H1 (cell line): ENCODE results near the gene IFI27L1. TPM values are rescaled to one million over a fixed set of nuclear protein-coding genes. Genes with fewer than 3 reads are reported as not detected.

ENCODE experiments used
- CTCF ChIA-PET: fragments of 300-600 bp; sonication (Branson Sonifier 250); formaldehyde crosslinking; loops from one replicate; lab custom pipeline; 2021; ENCODE audit not compliant: partially characterized antibody; lab: Charles Lee
- POLR2A ChIA-PET: fragments of 300-600 bp; sonication (Branson Sonifier 250); formaldehyde crosslinking; loops from one replicate; lab custom pipeline; 2021; ENCODE audit warnings: inconsistent platforms; ENCODE audit not compliant: partially characterized antibody; lab: Charles Lee
- DNase-seq, 2 experiments: peaks; one replicate each; pipeline versions ENCODE4 v3.0.0 to v3.0.0-alpha.2; 2010 to 2022; ENCODE audit warnings: low spot score in 2 of 2, low read depth in 1 of 2, mixed read lengths in 1 of 2
- FAIRE-seq: peaks from 2 replicates; lab custom pipeline; 2011; peaks lifted over from hg19 to GRCh38; lab: Jason Lieb, UNC
- H2AFZ ChIP-seq: 2 replicates; pipeline ENCODE4 v1.8.1; 2012; ENCODE audit warnings: low read length, inconsistent platforms
- H2AK5ac ChIP-seq: 2 replicates; pipeline ENCODE4 v1.6.1; 2013; ENCODE audit warnings: low read depth, low read length
- H2BK120ac ChIP-seq: replicated peaks from 2 replicates; pipeline ENCODE3; 2013; ENCODE audit warnings: low read depth, low read length, inconsistent platforms
- H2BK12ac ChIP-seq: 2 replicates; pipeline ENCODE4 v1.6.1; 2013; ENCODE audit warnings: low read depth, low read length
- H2BK15ac ChIP-seq: 2 replicates; pipeline ENCODE4 v1.6.1; 2013; ENCODE audit warnings: low read length
- H2BK20ac ChIP-seq: 2 replicates; pipeline ENCODE4 v1.6.1; 2013; ENCODE audit warnings: low read length
- H2BK5ac ChIP-seq: 2 replicates; pipeline ENCODE4 v1.6.1; 2013; ENCODE audit warnings: low read depth, low read length
- H3K14ac ChIP-seq: 2 replicates; pipeline ENCODE4 v1.6.1; 2013; ENCODE audit warnings: inconsistent platforms; ENCODE audit not compliant: insufficient read length
- H3K18ac ChIP-seq: 2 replicates; pipeline ENCODE4 v1.6.1; 2013; ENCODE audit warnings: low read length; ENCODE audit errors: extremely low read depth
- H3K23ac ChIP-seq: 2 replicates; pipeline ENCODE4 v1.6.1; 2013; ENCODE audit warnings: inconsistent platforms; ENCODE audit not compliant: insufficient read length
- H3K23me2 ChIP-seq: 2 replicates; pipeline ENCODE4 v1.6.1; 2013; ENCODE audit warnings: low read depth, low read length
- H3K27ac ChIP-seq: 2 replicates; pipeline ENCODE4 v1.6.1; 2011; ENCODE audit warnings: low read depth, low read length, inconsistent platforms
- H3K27me3 ChIP-seq, 4 experiments: replicated peaks in 1 of 4; 1 replicate in 1 of 4; 2 replicates in 3 of 4; pipeline versions ENCODE4 v1.6.1 to v1.8.1; 2011 to 2013; ENCODE audit warnings: low read length in 3 of 4, mild to moderate bottlenecking in 3 of 4, inconsistent platforms in 2 of 4, mixed read lengths in 2 of 4, moderate library complexity in 1 of 4; ENCODE audit not compliant: control insufficient read depth in 3 of 4, insufficient read depth in 3 of 4; ENCODE audit errors: extremely low read depth in 1 of 4
- H3K36me3 ChIP-seq, 4 experiments: 2 replicates each; pipeline versions ENCODE4 v1.6.1 to v1.8.1; 2011 to 2013; ENCODE audit warnings: mild to moderate bottlenecking in 4 of 4, low read length in 3 of 4, moderate library complexity in 2 of 4, control low read depth in 1 of 4, inconsistent platforms in 1 of 4; ENCODE audit not compliant: insufficient read depth in 4 of 4, control insufficient read depth in 2 of 4
- H3K4ac ChIP-seq: replicated peaks from 2 replicates; pipeline ENCODE3; 2013; ENCODE audit warnings: low read length, low read depth, mixed read lengths, inconsistent platforms; ENCODE audit not compliant: insufficient read length
- H3K4me1 ChIP-seq, 4 experiments: replicated peaks in 1 of 4; 1 replicate in 1 of 4; 2 replicates in 3 of 4; pipeline versions ENCODE4 v1.6.1 to v1.8.1; 2011 to 2013; ENCODE audit warnings: low read length in 3 of 4, inconsistent platforms in 2 of 4, mixed read lengths in 1 of 4; ENCODE audit not compliant: insufficient read depth in 4 of 4, control insufficient read depth in 3 of 4
- H3K4me2 ChIP-seq, 2 experiments: 2 replicates each; pipeline versions ENCODE4 v1.6.1 to v1.8.1; 2011 to 2013; ENCODE audit warnings: low read depth in 2 of 2, low read length in 2 of 2, control low read depth in 1 of 2, inconsistent platforms in 1 of 2, mild to moderate bottlenecking in 1 of 2; ENCODE audit not compliant: insufficient read depth in 1 of 2
- H3K4me3 ChIP-seq, 4 experiments: fragments of 200-600, 300-600 bp in 1 of 4; sonication (generic), shearing (Covaris generic), sonication (Bioruptor Twin) in 1 of 4; 2 replicates each; pipeline versions ENCODE4 v1.5.1 to v1.8.1; 2011 to 2016; ENCODE audit warnings: low read length in 4 of 4, low read depth in 3 of 4, control low read depth in 2 of 4, inconsistent platforms in 2 of 4, mild to moderate bottlenecking in 2 of 4, mixed read lengths in 1 of 4, moderate library complexity in 1 of 4; ENCODE audit not compliant: insufficient read depth in 2 of 4; ENCODE audit errors: extremely low read depth in 1 of 4
- H3K56ac ChIP-seq: replicated peaks from 2 replicates; pipeline ENCODE3; 2013; ENCODE audit warnings: low read depth, mild to moderate bottlenecking, mixed read lengths, low read length, inconsistent platforms; ENCODE audit not compliant: insufficient read length
- H3K79me1 ChIP-seq: 2 replicates; pipeline ENCODE4 v1.6.1; 2013; ENCODE audit warnings: low read depth, low read length, control low read depth
- H3K79me2 ChIP-seq, 2 experiments: 2 replicates each; pipeline versions ENCODE4 v1.6.1 to v1.8.1; 2012 to 2013; ENCODE audit warnings: low read length in 2 of 2, mild to moderate bottlenecking in 2 of 2, inconsistent platforms in 1 of 2; ENCODE audit not compliant: insufficient read depth in 2 of 2, control insufficient read depth in 1 of 2
- H3K9ac ChIP-seq, 4 experiments: replicated peaks in 1 of 4; 1 replicate in 1 of 4; 2 replicates in 3 of 4; pipeline versions ENCODE4 v1.6.1 to v1.8.1; 2011 to 2013; ENCODE audit warnings: low read depth in 3 of 4, low read length in 3 of 4, control low read depth in 2 of 4, mild to moderate bottlenecking in 2 of 4, moderate library complexity in 2 of 4, inconsistent platforms in 1 of 4; ENCODE audit errors: extremely low read depth in 1 of 4
- H3K9me3 ChIP-seq, 2 experiments: 2 replicates each; pipeline versions ENCODE4 v1.6.1 to v1.8.1; 2012 to 2013; ENCODE audit warnings: mild to moderate bottlenecking in 2 of 2, moderate library complexity in 2 of 2, control low read depth in 1 of 2, inconsistent platforms in 1 of 2, low read depth in 1 of 2, low read length in 1 of 2, mixed read lengths in 1 of 2; ENCODE audit not compliant: insufficient read depth in 2 of 2
- H4K20me1 ChIP-seq, 2 experiments: replicated peaks in 1 of 2; 2 replicates each; pipeline versions ENCODE3 to v1.8.1; 2011 to 2013; ENCODE audit warnings: inconsistent platforms in 2 of 2, low read length in 2 of 2, mild to moderate bottlenecking in 1 of 2; ENCODE audit not compliant: insufficient read depth in 2 of 2, control insufficient read depth in 1 of 2
- H4K5ac ChIP-seq: 2 replicates; pipeline ENCODE4 v1.6.1; 2013; ENCODE audit warnings: low read length, low read depth, mixed read lengths, inconsistent platforms; ENCODE audit not compliant: insufficient read length
- H4K8ac ChIP-seq: 2 replicates; pipeline ENCODE4 v1.8.0; 2013; ENCODE audit warnings: mild to moderate bottlenecking, moderate library complexity, low read length, inconsistent platforms; ENCODE audit not compliant: insufficient read depth; ENCODE audit errors: extremely low read depth
- H4K91ac ChIP-seq: replicated peaks from 2 replicates; pipeline ENCODE3; 2013; ENCODE audit warnings: low read length, mixed read lengths, inconsistent platforms; ENCODE audit not compliant: insufficient read length
- CREB1 ChIP-seq: IDR thresholded peaks from 2 replicates; pipeline ENCODE4 v1.6.1; 2012; ENCODE audit warnings: inconsistent platforms
- EP300 ChIP-seq, 2 experiments: IDR thresholded peaks; 1 replicate in 1 of 2; 2 replicates in 1 of 2; pipeline ENCODE4 v1.6.1; 2011 to 2012; ENCODE audit warnings: low read depth in 2 of 2, low read length in 2 of 2, mild to moderate bottlenecking in 2 of 2, borderline replicate concordance in 1 of 2, inconsistent platforms in 1 of 2, moderate library complexity in 1 of 2
- KDM1A ChIP-seq: fragments of 200-600, 300-600 bp; sonication (generic); IDR thresholded peaks from 2 replicates; pipeline ENCODE4 v1.7.1; 2016; ENCODE audit warnings: mild to moderate bottlenecking, low read length, borderline replicate concordance
- RXRA ChIP-seq: IDR thresholded peaks from 2 replicates; pipeline ENCODE4 v1.6.1; 2011; ENCODE audit warnings: low read depth, mild to moderate bottlenecking, low read length, moderate library complexity; ENCODE audit not compliant: insufficient read depth
- TAF1 ChIP-seq: IDR thresholded peaks from 2 replicates; pipeline ENCODE4 v1.6.1; 2011; ENCODE audit warnings: mild to moderate bottlenecking, low read depth, low read length
- TCF12 ChIP-seq: IDR thresholded peaks from 2 replicates; pipeline ENCODE4 v1.6.1; 2011; ENCODE audit warnings: low read depth, mild to moderate bottlenecking, low read length
- WGBS, 2 experiments: shearing (Covaris generic) in 1 of 2; methylation state at CpG; one replicate each; pipeline versions ENCODE4 v1.1.6 to v1.1.7; 2013 to 2015; ENCODE audit warnings: low lambda C conversion rate in 2 of 2, mixed read lengths in 2 of 2, inconsistent platforms in 1 of 2, low coverage in 1 of 2, missing lambda C conversion rate in 1 of 2; ENCODE audit not compliant: insufficient replicate concordance in 2 of 2, insufficient coverage in 1 of 2, insufficient read length in 1 of 2; ENCODE audit errors: extremely low coverage in 1 of 2, missing lambda C conversion rate in 1 of 2; 5-methylcytosine and 5-hydroxymethylcytosine counted together
- polyA plus RNA-seq, 7 experiments: library from polyadenylated mRNA; depleted of rRNA in 3 of 7; stranded (reverse) in 5 of 7; unstranded in 2 of 7; fragments of >200 nt in 5 of 7; fragments of 200-250 nt in 2 of 7; gene quantifications; 1 replicate in 5 of 7; 2 replicates in 1 of 7; 4 replicates in 1 of 7; pipeline versions ENCODE4 v1.2.1 to v1.2.3, GENCODE V29; 2011 to 2013; ENCODE audit warnings: missing spikeins in 2 of 7, mixed read lengths in 2 of 7
- total RNA-seq: library from RNA; stranded (reverse); fragmentation: NEBNext Ultra II Directional; extraction: Animal tissue kit (Norgen Biotek cat#: 25700); gene quantifications from 2 replicates; pipeline ENCODE4 v1.2.1, GENCODE V29; 2021
- TF ChIP-seq, protein P1 (sequence below): IDR thresholded peaks from 2 replicates; pipeline ENCODE4 v1.6.1; 2011; ENCODE audit warnings: low read depth, mild to moderate bottlenecking, low read length; ENCODE audit not compliant: insufficient read depth

IFI27L1 gene
- total and polyA plus RNA-seq, 2 of the 8 experiments (the other 6 are each of a cell fraction or from before 2014, with no cell fraction given): 21.2 to 30.5 TPM

DNA sequence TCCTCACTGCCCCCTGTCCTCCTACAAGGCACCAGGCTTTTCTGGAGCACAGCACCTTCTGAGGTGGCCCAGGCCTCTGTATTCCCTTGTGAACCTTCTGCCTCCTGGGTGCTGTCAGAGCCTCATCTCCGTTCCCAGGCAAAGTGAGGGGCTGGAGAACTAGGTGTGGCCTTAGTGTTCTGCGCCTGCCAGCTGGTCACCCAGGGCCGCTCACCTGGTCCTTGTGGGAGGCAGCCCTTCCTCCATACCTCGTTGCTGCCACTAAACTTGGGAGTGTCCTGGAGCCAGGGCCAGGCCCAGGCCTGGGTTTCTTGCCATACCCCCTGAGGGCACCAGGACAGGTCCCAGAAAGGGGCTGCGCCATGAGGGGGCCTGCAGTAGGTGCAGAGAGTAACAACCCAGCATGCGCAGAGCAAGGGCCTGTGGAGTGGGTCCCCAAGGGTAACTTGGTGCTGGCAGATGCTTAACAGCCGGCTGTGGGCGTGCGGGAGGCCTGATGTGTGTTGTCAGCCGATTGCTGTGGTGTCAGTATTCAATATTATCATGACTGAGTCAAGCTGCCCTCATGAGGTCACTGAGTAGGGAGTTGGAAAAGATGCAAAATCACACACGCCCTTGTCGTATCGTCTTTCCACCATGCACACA is 37.9 kb upstream of the IFI27L1 start:
- ChIA-PET CTCF (interaction anchor here (1.0 to 1.5 kb wide), 5 partner anchors 9 to 93 kb away, joined by 3 to 6 read pairs (median 4); no protein-coding TSS in a partner anchor), POLR2A (interaction anchor here (1.0 kb wide), 1 partner anchor 9 kb away, joined by 3 read pairs; no protein-coding TSS in a partner anchor)
- TF ChIP-seq RXRA (no peak), TAF1 (no peak), EP300 (IDR thresholded peaks at IDR 0.05; ENCODE audit: borderline replicate concordance in 1 of 2, low read depth in 2 of 2, low read length in 2 of 2) (no peak), TCF12 (no peak), KDM1A (no peak), CREB1 (no peak)
- TF ChIP-seq, protein P1, sequence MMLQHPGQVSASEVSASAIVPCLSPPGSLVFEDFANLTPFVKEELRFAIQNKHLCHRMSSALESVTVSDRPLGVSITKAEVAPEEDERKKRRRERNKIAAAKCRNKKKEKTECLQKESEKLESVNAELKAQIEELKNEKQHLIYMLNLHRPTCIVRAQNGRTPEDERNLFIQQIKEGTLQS: no peak
- no peak overlapping the region for H2AFZ ChIP-seq
- H3K4me1 ChIP-seq: no peaks in the 10 kb centered on the region
- no peak overlapping the region for H4K91ac ChIP-seq
- WGBS, 2 experiments: 91% methylated on average over 13 of the region's 13 CpGs; no CpG with 5 or more reads in 1 of the 2 experiments
- no peak overlapping the region for H3K9ac ChIP-seq
- H3K18ac ChIP-seq: no peak overlapping the region
- H3K14ac ChIP-seq: no peak overlapping the region
- no peak overlapping the region for H3K27ac ChIP-seq
- no peak overlapping the region for H3K56ac ChIP-seq
- H4K8ac ChIP-seq: no peak overlapping the region
- no peak overlapping the region for H3K4me2 ChIP-seq
- no peak overlapping the region for H4K5ac ChIP-seq
- H2BK12ac ChIP-seq: no peak overlapping the region
- DNase-seq (no peak), FAIRE-seq (no peak)
- no peak overlapping the region for H2AK5ac ChIP-seq
- H3K79me2 ChIP-seq: no peaks in the 10 kb centered on the region
- H3K9me3 ChIP-seq: no peaks in the 10 kb centered on the region
- H3K4me3 ChIP-seq: no peak overlapping the region
- H3K27me3 ChIP-seq: no peaks in the 10 kb centered on the region
- H3K23ac ChIP-seq: no peak overlapping the region
- H2BK120ac ChIP-seq: no peak overlapping the region
- H2BK20ac ChIP-seq: no peak overlapping the region
- no peak overlapping the region for H2BK5ac ChIP-seq
- H2BK15ac ChIP-seq: no peak overlapping the region
- peaks cover 0 to 5% of the 10 kb centered on the region in 2 experiments for H4K20me1 ChIP-seq
- no peaks in the 10 kb centered on the region for H3K79me1 ChIP-seq
- no peaks in the 10 kb centered on the region for H3K23me2 ChIP-seq
- no peak overlapping the region for H3K4ac ChIP-seq
- peaks cover 8 to 38% (median 18%) of the 10 kb centered on the region in 4 experiments; a peak in 6 of 8 replicates for H3K36me3 ChIP-seq
